IPS DF 4.7 (cell line): Measurements from ENCODE around the gene ADGRB3.
"Not testable (repeated sequence)": the region's sequence is repeated elsewhere in the genome, so short reads cannot be mapped to it uniquely, and the experiment has no call there.

Experiments
- DNase-seq: peaks from one replicate; pipeline ENCODE4 v3.0.0-alpha.2; 2013; ENCODE audit warnings: low spot score; ENCODE audit errors: extremely low read depth

ADGRB3 gene

GRCh38 chr6:68779366-68779765, 144.3 kb downstream of the ADGRB3 start:
- DNase-seq: no peak

GRCh38 chr6:68790128-68790527, 155.0 kb downstream of the ADGRB3 start:
- not testable (repeated sequence) for DNase-seq

GRCh38 chr6:68814976-68815375, 179.9 kb downstream of the ADGRB3 start:
- DNase-seq: not testable (repeated sequence)

- DNase-seq: no peak
Measured at GRCh38 chr6:68826501-68826900, 191.4 kb downstream of the ADGRB3 start.

- no peak for DNase-seq
Measured at GRCh38 chr6:68834551-68834950, 199.5 kb downstream of the ADGRB3 start.

- no peak for DNase-seq
Measured at GRCh38 chr6:68838571-68838970, 203.5 kb downstream of the ADGRB3 start.

GRCh38 chr6:68852791-68853190, 217.7 kb downstream of the ADGRB3 start:
- no peak for DNase-seq

GRCh38 chr6:68859233-68859632, 224.2 kb downstream of the ADGRB3 start:
- DNase-seq: no peak

- DNase-seq: no peak
Measured at GRCh38 chr6:68868646-68869045, 233.6 kb downstream of the ADGRB3 start.

- DNase-seq: no peak
Measured at GRCh38 chr6:68873236-68873635, 238.2 kb downstream of the ADGRB3 start.

GRCh38 chr6:68874747-68875146, 239.7 kb downstream of the ADGRB3 start:
- no peak for DNase-seq

- no peak for DNase-seq
Measured at GRCh38 chr6:68875403-68875802, 240.3 kb downstream of the ADGRB3 start.

- DNase-seq: no peak
Measured at GRCh38 chr6:68876792-68877493, 241.9 kb downstream of the ADGRB3 start.

- no peak for DNase-seq
Measured at GRCh38 chr6:68880050-68880813, 245.2 kb downstream of the ADGRB3 start.

- not testable (repeated sequence) for DNase-seq
Measured at GRCh38 chr6:68883325-68883724, 248.2 kb downstream of the ADGRB3 start.

GRCh38 chr6:68891419-68891818, 256.3 kb downstream of the ADGRB3 start:
- no peak for DNase-seq

- DNase-seq: no peak
Measured at GRCh38 chr6:68892452-68892851, 257.4 kb downstream of the ADGRB3 start.

GRCh38 chr6:68895929-68896328, 260.8 kb downstream of the ADGRB3 start:
- DNase-seq: no peak

GRCh38 chr6:68901044-68901443, 266.0 kb downstream of the ADGRB3 start:
- DNase-seq: no peak

GRCh38 chr6:68911334-68911733, 276.3 kb downstream of the ADGRB3 start:
- no peak for DNase-seq

GRCh38 chr6:68911811-68912210, 276.7 kb downstream of the ADGRB3 start:
- DNase-seq: no peak

- not testable (repeated sequence) for DNase-seq
Measured at GRCh38 chr6:68912805-68913204, 277.7 kb downstream of the ADGRB3 start.

- DNase-seq: no peak
Measured at GRCh38 chr6:68915586-68915985, 280.5 kb downstream of the ADGRB3 start.
